Fibroblast of the conjunctiva (primary cell): Measurements from ENCODE around the gene HIBCH.
"Not testable (repeated sequence)": the region's sequence is repeated elsewhere in the genome, so short reads cannot be mapped to it uniquely, and the experiment has no call there.

ENCODE experiments used
- DNase-seq: peaks from one replicate; pipeline ENCODE4 v3.0.0-alpha.2; 2010; ENCODE audit warnings: low read depth

HIBCH gene

GRCh38 chr2:190157613-190158528 lies 161.8 kb downstream of the HIBCH start:
- DNase-seq: not testable (repeated sequence)

- DNase-seq: no peak
Measured at GRCh38 chr2:190156530-190157212, 163.0 kb downstream of the HIBCH start.
